CD4-positive, alpha-beta T cell treated with Interferon alpha-2 for 1 hour (primary cell): ENCODE measurements around the gene CLIP2.
"Not testable (repeated sequence)": the region's sequence is repeated elsewhere in the genome, so short reads cannot be mapped to it uniquely, and the experiment has no call there.

Experiments used
- DNase-seq, 2 donors: peaks; one replicate each; pipeline ENCODE4 v3.0.0-alpha.2; 2020 to 2022

Gene CLIP2

GRCh38 chr7:74407958-74408357, 118.8 kb downstream of the CLIP2 start:
- no peak for DNase-seq

- DNase-seq: no peak
Measured at GRCh38 chr7:74409571-74409970, 120.4 kb downstream of the CLIP2 start.

GRCh38 chr7:74410772-74411171, 121.6 kb downstream of the CLIP2 start:
- no peak for DNase-seq

- not testable (repeated sequence) for DNase-seq
Measured at GRCh38 chr7:74411571-74411970, 122.4 kb downstream of the CLIP2 start.

- no peak for DNase-seq
Measured at GRCh38 chr7:74412056-74412455, 122.8 kb downstream of the CLIP2 start.

GRCh38 chr7:74412603-74413002, 123.4 kb downstream of the CLIP2 start:
- DNase-seq: no peak

GRCh38 chr7:74414595-74415333, 125.6 kb downstream of the CLIP2 start:
- DNase-seq: not testable (repeated sequence)

- DNase-seq: peak; percentile 47 to 55
Measured at GRCh38 chr7:74417419-74417971, 128.3 kb downstream of the CLIP2 start.

- no peak for DNase-seq
Measured at GRCh38 chr7:74418076-74418475, 128.9 kb downstream of the CLIP2 start.

GRCh38 chr7:74418538-74418937, 129.3 kb downstream of the CLIP2 start:
- DNase-seq: no peak

GRCh38 chr7:74419232-74419631, 130.0 kb downstream of the CLIP2 start:
- DNase-seq: not testable (repeated sequence)

GRCh38 chr7:74420006-74420405, 130.8 kb downstream of the CLIP2 start:
- no peak for DNase-seq

- DNase-seq: no peak
Measured at GRCh38 chr7:74424291-74424880, 135.2 kb downstream of the CLIP2 start.

- no peak for DNase-seq
Measured at GRCh38 chr7:74428023-74428422, 138.8 kb downstream of the CLIP2 start.

GRCh38 chr7:74429153-74429747, 140.0 kb downstream of the CLIP2 start:
- no peak for DNase-seq

GRCh38 chr7:74430409-74430808, 141.2 kb downstream of the CLIP2 start:
- not testable (repeated sequence) for DNase-seq

GRCh38 chr7:74430961-74431466, 141.8 kb downstream of the CLIP2 start:
- no peak for DNase-seq

- not testable (repeated sequence) for DNase-seq
Measured at GRCh38 chr7:74437291-74437571, 148.0 kb downstream of the CLIP2 start.

- DNase-seq: no peak
Measured at GRCh38 chr7:74438327-74438726, 149.1 kb downstream of the CLIP2 start.

GRCh38 chr7:74439541-74439940, 150.3 kb downstream of the CLIP2 start:
- DNase-seq: no peak

- not testable (repeated sequence) for DNase-seq
Measured at GRCh38 chr7:74440143-74440542, 150.9 kb downstream of the CLIP2 start.

GRCh38 chr7:74441801-74442200, 152.6 kb downstream of the CLIP2 start:
- DNase-seq: no peak

- no peak for DNase-seq
Measured at GRCh38 chr7:74443543-74444247, 154.5 kb downstream of the CLIP2 start.
